GM21390 (cell line): ENCODE results near the gene RAB3C.
"Not testable (repeated sequence)": the region's sequence is repeated elsewhere in the genome, so short reads cannot be mapped to it uniquely, and the experiment has no call there.

Source experiments
- ATAC-seq: cut with Tn5 transposase; IDR thresholded peaks from one replicate; pipeline ENCODE4 v1.9.1; 2021; ENCODE audit not compliant: unreplicated experiment

RAB3C gene

GRCh38 chr5:58674070-58674469 is 91.2 kb downstream of the RAB3C start:
- ATAC-seq = no peak

GRCh38 chr5:58674711-58675110 is 91.8 kb downstream of the RAB3C start:
- no peak for ATAC-seq

- ATAC-seq = no peak
These were observed 92.5 kb downstream of the RAB3C start for GRCh38 chr5:58675341-58675740.

GRCh38 chr5:58677650-58678049 is 94.8 kb downstream of the RAB3C start:
- no peak for ATAC-seq

GRCh38 chr5:58680503-58680902 is 97.6 kb downstream of the RAB3C start:
- no peak for ATAC-seq

GRCh38 chr5:58681943-58682342 is 99.1 kb downstream of the RAB3C start:
- no peak for ATAC-seq

GRCh38 chr5:58683567-58683966 is 100.7 kb downstream of the RAB3C start:
- ATAC-seq = no peak

GRCh38 chr5:58687079-58687478 is 104.2 kb downstream of the RAB3C start:
- ATAC-seq = no peak

- no peak for ATAC-seq
These were observed 104.7 kb downstream of the RAB3C start for GRCh38 chr5:58687595-58687994.

- ATAC-seq = not testable (repeated sequence)
These were observed 116.3 kb downstream of the RAB3C start for GRCh38 chr5:58699088-58699761.

GRCh38 chr5:58699762-58700118 is 116.9 kb downstream of the RAB3C start:
- ATAC-seq = no peak

- ATAC-seq = no peak
These were observed 121.2 kb downstream of the RAB3C start for GRCh38 chr5:58703925-58704555.

GRCh38 chr5:58706736-58707135 is 123.9 kb downstream of the RAB3C start:
- ATAC-seq = no peak

- ATAC-seq = no peak
These were observed 125.6 kb downstream of the RAB3C start for GRCh38 chr5:58708456-58708855.

GRCh38 chr5:58710425-58710824 is 127.5 kb downstream of the RAB3C start:
- not testable (repeated sequence) for ATAC-seq

GRCh38 chr5:58710871-58711270 is 128.0 kb downstream of the RAB3C start:
- ATAC-seq = no peak

GRCh38 chr5:58711965-58712364 is 129.1 kb downstream of the RAB3C start:
- no peak for ATAC-seq

GRCh38 chr5:58714046-58714445 is 131.2 kb downstream of the RAB3C start:
- no peak for ATAC-seq

GRCh38 chr5:58715997-58716656 is 133.3 kb downstream of the RAB3C start:
- ATAC-seq = no peak

- ATAC-seq = no peak
These were observed 133.8 kb downstream of the RAB3C start for GRCh38 chr5:58716713-58717112.

- ATAC-seq = no peak
These were observed 134.6 kb downstream of the RAB3C start for GRCh38 chr5:58717303-58718007.
